Measurements from ENCODE around the gene HOMER2. TPM values are rescaled to one million over a fixed set of nuclear protein-coding genes. Genes with fewer than 3 reads are reported as not detected.
"Not testable (repeated sequence)": the region's sequence is repeated elsewhere in the genome, so short reads cannot be mapped to it uniquely, and the experiment has no call there.

HOMER2 gene
- total RNA-seq, 2 donors from 2014 or later, result 2.7 to 3.0 TPM

GRCh38 chr15:82969353-82969752 is 16.8 kb upstream of the HOMER2 start:
- DNase-seq (ENCODE audit: low spot score), result no peak
- intact Hi-C loops (cut with DNase I), result no loop called here

GRCh38 chr15:82968066-82968465 is 15.5 kb upstream of the HOMER2 start:
- intact Hi-C loops (cut with DNase I), result no loop called here
- no peak for DNase-seq (ENCODE audit: low spot score)

- intact Hi-C loops (cut with DNase I), result no loop called here
These were observed 14.2 kb upstream of the HOMER2 start for GRCh38 chr15:82966671-82967071.

GRCh38 chr15:82964890-82965289 is 12.4 kb upstream of the HOMER2 start:
- DNase-seq (ENCODE audit: low spot score), result no peak

More at GRCh38 chr15:82966671-82967071, 14.2 kb upstream of the HOMER2 start:
- DNase-seq (ENCODE audit: low spot score), result no peak

GRCh38 chr15:82963471-82964341 is 11.2 kb upstream of the HOMER2 start:
- intact Hi-C loops (cut with DNase I), result no loop called here
- DNase-seq (ENCODE audit: low spot score), result no peak

More at GRCh38 chr15:82964890-82965289, 12.4 kb upstream of the HOMER2 start:
- intact Hi-C loops (cut with DNase I), result no loop called here

- DNase-seq (ENCODE audit: low spot score), result no peak
- intact Hi-C loops (cut with DNase I), result no loop called here
These were observed 8.2 kb upstream of the HOMER2 start for GRCh38 chr15:82960766-82961165.

GRCh38 chr15:82959423-82959822 is 6.9 kb upstream of the HOMER2 start:
- intact Hi-C loops (cut with DNase I), result no loop called here
- no peak for DNase-seq (ENCODE audit: low spot score)

- DNase-seq (ENCODE audit: low spot score), result no peak
- intact Hi-C loops (cut with DNase I), result no loop called here
These were observed 6.1 kb upstream of the HOMER2 start for GRCh38 chr15:82958638-82959037.

- intact Hi-C loops (cut with DNase I), result no loop called here
These were observed 905 bp downstream of the HOMER2 start for GRCh38 chr15:82951472-82952157.

GRCh38 chr15:82950746-82951370 is 1.7 kb downstream of the HOMER2 start:
- intact Hi-C loops (cut with DNase I), result no loop called here
- DNase-seq (ENCODE audit: low spot score), result no peak

More at GRCh38 chr15:82951472-82952157, 905 bp downstream of the HOMER2 start:
- DNase-seq (ENCODE audit: low spot score), result no peak

- intact Hi-C loops (cut with DNase I), result no loop called here
- DNase-seq (ENCODE audit: low spot score), result no peak
These were observed 2.2 kb downstream of the HOMER2 start for GRCh38 chr15:82950295-82950694.

GRCh38 chr15:82946155-82946701 is 6.3 kb downstream of the HOMER2 start:
- DNase-seq (ENCODE audit: low spot score), result no peak
- intact Hi-C loops (cut with DNase I), result no loop called here

GRCh38 chr15:82945326-82945725 is 7.2 kb downstream of the HOMER2 start:
- intact Hi-C loops (cut with DNase I), result no loop called here
- no peak for DNase-seq (ENCODE audit: low spot score)

GRCh38 chr15:82944821-82945220 is 7.7 kb downstream of the HOMER2 start:
- no peak for DNase-seq (ENCODE audit: low spot score)
- intact Hi-C loops (cut with DNase I), result no loop called here

GRCh38 chr15:82944056-82944455 is 8.5 kb downstream of the HOMER2 start:
- DNase-seq (ENCODE audit: low spot score), result no peak
- intact Hi-C loops (cut with DNase I), result no loop called here

GRCh38 chr15:82943176-82943575 is 9.3 kb downstream of the HOMER2 start:
- intact Hi-C loops (cut with DNase I), result no loop called here
- DNase-seq (ENCODE audit: low spot score), result no peak

- DNase-seq (ENCODE audit: low spot score), result no peak
- intact Hi-C loops (cut with DNase I), result no loop called here
These were observed 9.8 kb downstream of the HOMER2 start for GRCh38 chr15:82942691-82943090.

- DNase-seq (ENCODE audit: low spot score), result peak; percentile 38
- intact Hi-C loops (cut with DNase I), result not testable (repeated sequence)
These were observed 12.8 kb downstream of the HOMER2 start for GRCh38 chr15:82939678-82940077.

GRCh38 chr15:82937712-82938058 is 14.8 kb downstream of the HOMER2 start:
- intact Hi-C loops (cut with DNase I), result no loop called here

More at GRCh38 chr15:82937712-82938058, 14.8 kb downstream of the HOMER2 start:
- DNase-seq (ENCODE audit: low spot score), result peak; percentile 24
